GM12878 (cell line): ENCODE data around the gene EGR1. TPM values are rescaled to one million over a fixed set of nuclear protein-coding genes. Genes with fewer than 3 reads are reported as not detected.
A peak's percentile ranks its signal among the peaks of the same experiment; 100 is the strongest.

Source experiments
- ATAC-seq: fragments of 200-7000 bp; cut with Tn5 transposase; 3 replicates; pipeline ENCODE4 v1.9.1; 2020; ENCODE audit warnings: mild to moderate bottlenecking, moderate library complexity
- BruUV-seq: library from RNA; stranded (reverse); fragments of 400-500 nt; replicated peaks from 2 replicates; lab custom pipeline; 2021; lab: Mats Ljungman, UMichigan
- CTCF ChIA-PET: fragments of 300-600 bp; sonication (Branson Sonifier 250); formaldehyde crosslinking; extraction: SDS; loops from one replicate; lab custom pipeline; 2021; ENCODE audit warnings: inconsistent platforms; lab: Yijun Ruan, JAX
- POLR2A ChIA-PET: fragments of 350-600 bp; formaldehyde crosslinking; extraction: SDS; loops from one replicate; lab custom pipeline; 2021; ENCODE audit warnings: inconsistent platforms; lab: Charles Lee
- RAD21 ChIA-PET: fragments of 300-600 bp; sonication (Branson Sonifier 250); formaldehyde crosslinking; loops from one replicate; lab custom pipeline; 2023; ENCODE audit warnings: antibody characterized with exemption; ENCODE audit not compliant: unreplicated experiment; lab: Charles Lee
- SMC1A ChIA-PET: fragments of 300-600 bp; sonication (Branson Sonifier 250); formaldehyde crosslinking; loops from one replicate; lab custom pipeline; 2023; ENCODE audit not compliant: unreplicated experiment, uncharacterized antibody; lab: Charles Lee
- DNase-seq: peaks from one replicate; pipeline ENCODE4 v3.0.0-alpha.2; 2011; ENCODE audit warnings: low read depth, low spot score
- FAIRE-seq: peaks from 3 replicates; lab custom pipeline; 2011; peaks lifted over from hg19 to GRCh38; lab: Jason Lieb, UNC
- H2AFZ ChIP-seq: 2 replicates; pipeline ENCODE4 v1.6.0; 2011; ENCODE audit warnings: low read depth, low read length, control low read depth; ENCODE audit not compliant: control insufficient read depth
- H3K27ac ChIP-seq: 2 replicates; pipeline ENCODE4 v1.5.1; 2011; ENCODE audit warnings: control low read depth; ENCODE audit not compliant: control insufficient read depth, insufficient read depth
- H3K27me3 ChIP-seq, 2 experiments: replicated peaks in 1 of 2; 2 replicates each; pipeline versions ENCODE4 v1.6.0 to v1.6.1; 2011; ENCODE audit warnings: low read length in 1 of 2; ENCODE audit not compliant: control insufficient read depth in 2 of 2, insufficient read depth in 2 of 2
- H3K36me3 ChIP-seq, 2 experiments: 2 replicates each; pipeline ENCODE4 v1.5.1; 2011; ENCODE audit warnings: low read length in 1 of 2; ENCODE audit not compliant: control insufficient read depth in 2 of 2, insufficient read depth in 2 of 2
- H3K4me1 ChIP-seq: 2 replicates; pipeline ENCODE4 v1.6.1; 2011; ENCODE audit warnings: mild to moderate bottlenecking, low read length, moderate library complexity, mixed read lengths; ENCODE audit not compliant: control insufficient read depth, insufficient read depth
- H3K4me2 ChIP-seq: 2 replicates; pipeline ENCODE4 v1.6.0; 2011; ENCODE audit warnings: control low read depth; ENCODE audit not compliant: control insufficient read depth, insufficient read depth
- H3K4me3 ChIP-seq: fragments of 200-600 bp; sonication (generic); 2 replicates; pipeline ENCODE4 v1.5.1; 2016
- H3K79me2 ChIP-seq: 2 replicates; pipeline ENCODE4 v1.6.0; 2011; ENCODE audit warnings: low read length; ENCODE audit not compliant: control insufficient read depth, insufficient read depth
- H3K9ac ChIP-seq: 2 replicates; pipeline ENCODE4 v1.8.0; 2011; ENCODE audit warnings: low read length, control low read depth, mixed read lengths; ENCODE audit not compliant: control insufficient read depth, insufficient read depth
- H3K9me3 ChIP-seq: replicated peaks from 3 replicates; pipeline ENCODE4 v1.5.1; 2011; ENCODE audit warnings: mild to moderate bottlenecking, low read length; ENCODE audit not compliant: control insufficient read depth, insufficient read depth
- H4K20me1 ChIP-seq: 2 replicates; pipeline ENCODE4 v1.6.0; 2011; ENCODE audit not compliant: control insufficient read depth, insufficient read depth
- ATF2 ChIP-seq: IDR thresholded peaks from 2 replicates; pipeline ENCODE4 v1.6.1; 2012; ENCODE audit warnings: low read length, inconsistent platforms
- EZH2 ChIP-seq: IDR thresholded peaks from 2 replicates; pipeline ENCODE4 v1.6.1; 2012; ENCODE audit warnings: low read depth, mild to moderate bottlenecking, control low read depth, inconsistent platforms, low read length, borderline replicate concordance; ENCODE audit not compliant: control insufficient read depth
- FOXM1 ChIP-seq: IDR thresholded peaks from 2 replicates; pipeline ENCODE4 v1.6.1; 2012; ENCODE audit warnings: low read depth, mild to moderate bottlenecking, inconsistent platforms, low read length, moderate library complexity
- PAX5 ChIP-seq: IDR thresholded peaks from 2 replicates; pipeline ENCODE4 v1.6.1; 2011; ENCODE audit warnings: low read depth, low read length, borderline replicate concordance
- REST ChIP-seq: IDR thresholded peaks from 2 replicates; pipeline ENCODE4 v1.6.1; 2012; ENCODE audit warnings: mild to moderate bottlenecking, low read depth, low read length
- SREBF1 ChIP-seq: IDR thresholded peaks from 2 replicates; pipeline ENCODE4 v1.6.1; 2012; ENCODE audit warnings: mild to moderate bottlenecking, low read length
- ZBED1 ChIP-seq: IDR thresholded peaks from 2 replicates; pipeline ENCODE4 v1.6.1; 2016; ENCODE audit warnings: borderline replicate concordance
- ZBTB33 ChIP-seq: fragments of 450-650 bp; IDR thresholded peaks from 2 replicates; pipeline ENCODE4 v1.6.1; 2017; ENCODE audit warnings: mild to moderate bottlenecking
- ZZZ3 ChIP-seq: IDR thresholded peaks from 2 replicates; pipeline ENCODE4 v1.6.1; 2011; ENCODE audit warnings: low read depth; ENCODE audit not compliant: control insufficient read depth, insufficient read length
- WGBS: methylation state at CpG from one replicate; pipeline ENCODE4 v1.1.6; 2016; ENCODE audit warnings: low lambda C conversion rate; ENCODE audit not compliant: insufficient replicate concordance, insufficient coverage; ENCODE audit errors: missing lambda C conversion rate; 5-methylcytosine and 5-hydroxymethylcytosine counted together
- in situ Hi-C: fragments of 300-500 bp; cut with MboI; formaldehyde crosslinking; loops from 9 replicates; pipeline ENCODE4 v1.14.3; 2018; ENCODE audit warnings: mixed read lengths
- intact Hi-C: fragments of 100-400 bp; cut with micrococcal nuclease; formaldehyde crosslinking; loops from one replicate; pipeline ENCODE4 v1.14.2; 2022; ENCODE audit not compliant: unreplicated experiment
- polyA plus RNA-seq, 11 experiments: library from polyadenylated mRNA; depleted of rRNA in 4 of 11; unstranded in 6 of 11; stranded (reverse) in 5 of 11; fragments of >200 nt; fragmentation: Nextera tagmentation in 4 of 11; fragmentation: Illumina TruSeq in 1 of 11; extraction: Ambion mirVana in 4 of 11; extraction: Trizol in 1 of 11; gene quantifications; 1 replicate in 1 of 11; 2 replicates in 10 of 11; pipeline versions ENCODE4 v1.2.1 to v1.2.3, GENCODE V29; 2011 to 2016; ENCODE audit warnings: inconsistent platforms in 2 of 11, missing spikeins in 2 of 11, low read depth in 1 of 11
- total RNA-seq, 4 experiments: library from RNA; depleted of rRNA in 3 of 4; stranded (reverse); fragments of >200 nt in 3 of 4; fragmentation: Illumina TruSeq in 1 of 4; extraction: Trizol in 1 of 4; gene quantifications; 2 replicates each; pipeline versions ENCODE4 v1.2.1 to v1.2.3, GENCODE V29; 2013 to 2021

Gene EGR1
- total and polyA plus RNA-seq, 10 of the 15 experiments (the other 5 are each of a cell fraction or from before 2014, with no cell fraction given), result 0.89 to 7.3 (median 2.5) TPM

- TF ChIP-seq REST (no peak), PAX5 (0 out of 2 replicates have a peak, but pooled peaks have one; percentile 10), ZZZ3 (no peak)
Observed at GRCh38 chr5:138468133-138468965, 3.1 kb downstream of the EGR1 start (continued).

- in situ Hi-C loops, result no loop called here
Observed at GRCh38 chr5:138468966-138469539, 3.8 kb downstream of the EGR1 start.

More at GRCh38 chr5:138468966-138469539, 3.8 kb downstream of the EGR1 start:
- FAIRE-seq (no peak), DNase-seq (no peak), ATAC-seq (no peak)
- Histone ChIP-seq H3K4me3 (no peak overlapping the region), H3K27me3 (peaks cover 0 to 6% of the 10 kb centered on the region in 2 experiments; a peak in 1 of 4 replicates), H2AFZ (no peak overlapping the region), H3K27ac (no peak overlapping the region), H3K9ac (no peak overlapping the region), H3K4me1 (peaks cover 5% of the 10 kb centered on the region), H3K4me2 (no peak overlapping the region), H4K20me1 (no peaks in the 10 kb centered on the region), H3K79me2 (no peaks in the 10 kb centered on the region), H3K9me3 (no peaks in the 10 kb centered on the region), H3K36me3 (no peaks in the 10 kb centered on the region; a peak in 1 of 4 replicates)
- intact Hi-C loops, result loop anchor here (10.0 kb wide), 2 partner anchors 714 to 796 kb away; partner anchors contain the start of gene HNRNPA0
- TF ChIP-seq ZBED1, result 0 out of 2 replicates have a peak, but pooled peaks have one; percentile 40
- TF ChIP-seq FOXM1, result no peak
- TF ChIP-seq ATF2, result no peak
- TF ChIP-seq ZBTB33, result 0 out of 2 replicates have a peak, but pooled peaks have one; percentile 34
- no peak for TF ChIP-seq EZH2
- TF ChIP-seq PAX5, result peak; percentile 63; the same call in 1 of the 2 replicates
- TF ChIP-seq SREBF1, result no peak
- whole genome bisulfite sequencing, result 82% methylated on average over 8 of the region's 8 CpGs
- CTCF ChIA-PET, result interaction anchor here (1.4 kb wide), 1 partner anchor 17 kb away, joined by 4 read pairs; no protein-coding TSS in a partner anchor
- POLR2A ChIA-PET, result interaction anchor here (0.6 kb wide), 1 partner anchor 24 kb away, joined by 3 read pairs; no protein-coding TSS in a partner anchor
- BruUV-seq, result no TSS peak
- SMC1A ChIA-PET, result interaction anchor here (1.4 to 1.5 kb wide), 2 partner anchors 28 to 40 kb away, joined by 3 to 6 read pairs; no protein-coding TSS in a partner anchor
- RAD21 ChIA-PET, result no interaction called here
